BE2C (cell line): Measurements from ENCODE around the gene KCNA1.
"Not testable (repeated sequence)": the region's sequence is repeated elsewhere in the genome, so short reads cannot be mapped to it uniquely, and the experiment has no call there.

Source experiments
- DNase-seq: peaks from one replicate; pipeline ENCODE4 v3.0.0-alpha.2; 2020
- H3K27me3 ChIP-seq: fragments of 250-450 bp; sonication (Bioruptor Pico); 2 replicates; pipeline ENCODE4 v1.5.1; 2020; ENCODE audit warnings: mild to moderate bottlenecking
- H3K36me3 ChIP-seq: fragments of 250-450 bp; sonication (Bioruptor Pico); 2 replicates; pipeline ENCODE4 v1.5.1; 2020; ENCODE audit warnings: mild to moderate bottlenecking
- H3K4me1 ChIP-seq: fragments of 250-450 bp; sonication (Bioruptor Pico); 2 replicates; pipeline ENCODE4 v1.5.1; 2020
- H3K4me3 ChIP-seq: 2 replicates; pipeline ENCODE4 v1.5.1; 2011; ENCODE audit warnings: low read depth, low read length
- H3K9me3 ChIP-seq: fragments of 250-450 bp; sonication (Bioruptor Pico); 2 replicates; pipeline ENCODE4 v1.5.1; 2020
- TF ChIP-seq, protein P1 (sequence below): IDR thresholded peaks from 2 replicates; pipeline ENCODE4 v1.5.1; 2012; ENCODE audit warnings: mild to moderate bottlenecking, low read depth, low read length

The KCNA1 gene

DNA sequence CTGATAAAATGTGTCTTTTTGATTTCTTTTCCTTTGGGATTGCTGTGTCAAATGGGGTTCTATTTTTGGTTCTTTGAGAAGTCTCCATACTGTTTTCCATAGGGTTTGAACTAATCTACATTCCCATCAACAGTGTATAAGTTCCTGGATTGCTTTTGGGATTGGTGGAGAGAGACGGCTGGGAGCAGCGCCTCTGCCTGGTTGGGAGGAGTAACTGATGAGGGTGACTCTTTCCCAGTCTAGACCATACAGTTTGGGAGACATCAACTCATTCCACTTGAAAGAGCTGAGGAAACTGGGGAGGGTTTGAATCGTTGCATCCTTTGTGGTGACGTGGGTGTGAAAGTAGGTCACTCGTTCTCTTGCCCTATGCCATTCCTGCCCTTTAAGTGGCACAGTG, 42.3 kb upstream of the KCNA1 start:
- TF ChIP-seq, protein P1, sequence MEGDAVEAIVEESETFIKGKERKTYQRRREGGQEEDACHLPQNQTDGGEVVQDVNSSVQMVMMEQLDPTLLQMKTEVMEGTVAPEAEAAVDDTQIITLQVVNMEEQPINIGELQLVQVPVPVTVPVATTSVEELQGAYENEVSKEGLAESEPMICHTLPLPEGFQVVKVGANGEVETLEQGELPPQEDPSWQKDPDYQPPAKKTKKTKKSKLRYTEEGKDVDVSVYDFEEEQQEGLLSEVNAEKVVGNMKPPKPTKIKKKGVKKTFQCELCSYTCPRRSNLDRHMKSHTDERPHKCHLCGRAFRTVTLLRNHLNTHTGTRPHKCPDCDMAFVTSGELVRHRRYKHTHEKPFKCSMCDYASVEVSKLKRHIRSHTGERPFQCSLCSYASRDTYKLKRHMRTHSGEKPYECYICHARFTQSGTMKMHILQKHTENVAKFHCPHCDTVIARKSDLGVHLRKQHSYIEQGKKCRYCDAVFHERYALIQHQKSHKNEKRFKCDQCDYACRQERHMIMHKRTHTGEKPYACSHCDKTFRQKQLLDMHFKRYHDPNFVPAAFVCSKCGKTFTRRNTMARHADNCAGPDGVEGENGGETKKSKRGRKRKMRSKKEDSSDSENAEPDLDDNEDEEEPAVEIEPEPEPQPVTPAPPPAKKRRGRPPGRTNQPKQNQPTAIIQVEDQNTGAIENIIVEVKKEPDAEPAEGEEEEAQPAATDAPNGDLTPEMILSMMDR = no peak

DNA sequence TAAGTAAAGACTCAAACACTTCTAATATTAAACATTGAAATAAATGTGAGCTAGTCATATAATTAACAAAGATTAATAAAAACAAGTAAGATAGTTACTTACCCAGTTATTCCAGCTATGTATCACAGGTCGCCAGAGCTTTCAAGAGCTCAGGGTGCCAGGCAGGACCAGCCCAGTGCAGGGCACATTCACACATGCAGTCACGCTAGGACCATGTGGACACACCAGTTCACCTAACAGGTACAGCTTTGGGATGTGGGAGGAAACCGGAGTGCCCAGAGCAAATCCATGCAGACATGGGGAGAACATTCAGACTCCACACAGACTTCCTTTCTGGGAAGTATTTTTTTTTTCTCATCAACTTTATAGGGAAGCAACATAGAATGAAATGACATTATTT, 39.3 kb upstream of the KCNA1 start:
- H3K27me3 ChIP-seq = no peaks in the 10 kb centered on the region; the same call in 1 of the 2 replicates
- DNase-seq = no peak
- TF ChIP-seq, protein P1 = no peak

More for the DNA sequence above, 42.3 kb upstream of the KCNA1 start:
- no peaks in the 10 kb centered on the region for H3K36me3 ChIP-seq
- H3K27me3 ChIP-seq = peaks cover 9% of the 10 kb centered on the region
- no peaks in the 10 kb centered on the region for H3K4me1 ChIP-seq
- H3K9me3 ChIP-seq = no peaks in the 10 kb centered on the region
- no peak overlapping the region for H3K4me3 ChIP-seq
- no peak for DNase-seq

DNA sequence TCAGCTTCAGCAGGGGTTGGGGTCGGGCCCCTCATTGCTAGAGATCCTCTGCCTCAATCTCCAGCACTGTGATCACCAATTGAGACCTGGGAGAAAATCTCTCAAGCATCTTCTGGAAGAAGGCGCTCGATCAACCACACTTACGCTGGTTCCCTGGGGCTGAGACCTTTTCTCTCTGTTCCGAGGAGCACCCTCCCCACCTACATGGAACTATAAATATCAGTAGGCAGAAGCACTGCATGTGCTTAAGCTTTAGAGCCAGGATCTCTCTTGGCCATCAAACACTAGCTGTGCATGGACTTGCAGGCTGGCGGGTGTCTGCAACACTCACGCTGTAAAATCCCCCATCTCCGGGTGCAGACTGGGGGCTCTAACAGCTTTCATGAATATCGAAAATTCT, 38.2 kb upstream of the KCNA1 start:
- Histone ChIP-seq H3K4me1 (no peaks in the 10 kb centered on the region), H3K36me3 (no peaks in the 10 kb centered on the region), H3K9me3 (no peaks in the 10 kb centered on the region), H3K27me3 (no peaks in the 10 kb centered on the region; the same call in 1 of the 2 replicates), H3K4me3 (no peak overlapping the region)
- DNase-seq = no peak
- TF ChIP-seq, protein P1 = no peak

More for the DNA sequence above, 39.3 kb upstream of the KCNA1 start:
- Histone ChIP-seq H3K9me3 (no peaks in the 10 kb centered on the region), H3K4me3 (no peak overlapping the region), H3K36me3 (no peaks in the 10 kb centered on the region), H3K4me1 (no peaks in the 10 kb centered on the region)

DNA sequence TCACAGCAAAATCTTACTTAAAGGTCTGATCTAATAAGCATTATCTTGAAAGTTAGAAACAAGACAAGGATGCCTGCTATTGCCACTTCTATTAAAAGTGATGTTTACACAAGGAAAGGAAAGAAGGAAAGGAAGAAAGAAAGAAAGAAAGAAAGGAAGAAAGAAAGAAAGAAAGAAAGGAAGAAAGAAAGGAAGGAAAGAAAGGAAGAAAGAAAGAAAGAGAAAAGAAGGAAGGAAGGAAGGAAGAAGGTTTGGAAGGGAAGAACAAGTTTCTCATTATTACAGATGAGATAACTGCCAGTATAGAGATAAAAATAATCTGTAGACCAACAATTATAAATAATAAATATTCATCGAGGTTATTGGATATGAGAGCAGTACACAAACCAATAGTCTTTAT, 35.8 kb upstream of the KCNA1 start:
- no peaks in the 10 kb centered on the region; the same call in 1 of the 2 replicates for H3K27me3 ChIP-seq
- H3K36me3 ChIP-seq = no peaks in the 10 kb centered on the region
- no peak for DNase-seq
- TF ChIP-seq, protein P1 = no peak
- no peaks in the 10 kb centered on the region for H3K9me3 ChIP-seq
- H3K4me1 ChIP-seq = no peaks in the 10 kb centered on the region
- no peak overlapping the region for H3K4me3 ChIP-seq

DNA sequence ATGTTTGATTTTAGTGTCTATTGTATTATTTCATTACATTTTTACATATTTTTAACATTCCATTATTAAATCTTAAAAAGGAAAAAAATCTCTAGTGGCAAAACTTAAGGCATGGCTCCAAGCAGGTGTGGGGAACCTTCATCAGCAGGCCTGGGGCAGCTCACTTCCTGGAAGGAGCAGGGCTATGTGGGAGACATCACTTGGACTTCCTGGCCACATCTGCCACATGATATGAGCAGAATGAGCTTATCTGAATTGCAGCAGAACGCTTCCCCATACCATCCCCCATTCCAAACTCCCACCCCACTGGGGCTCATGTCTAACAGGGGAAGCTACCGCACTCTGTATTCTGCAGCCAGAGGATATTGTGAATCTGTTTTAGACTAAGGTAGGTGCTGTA, 35.0 kb upstream of the KCNA1 start:
- Histone ChIP-seq H3K4me3 (no peak overlapping the region), H3K27me3 (no peaks in the 10 kb centered on the region; the same call in 1 of the 2 replicates), H3K36me3 (no peaks in the 10 kb centered on the region), H3K9me3 (no peaks in the 10 kb centered on the region), H3K4me1 (no peaks in the 10 kb centered on the region)
- DNase-seq = no peak
- TF ChIP-seq, protein P1 = no peak

DNA sequence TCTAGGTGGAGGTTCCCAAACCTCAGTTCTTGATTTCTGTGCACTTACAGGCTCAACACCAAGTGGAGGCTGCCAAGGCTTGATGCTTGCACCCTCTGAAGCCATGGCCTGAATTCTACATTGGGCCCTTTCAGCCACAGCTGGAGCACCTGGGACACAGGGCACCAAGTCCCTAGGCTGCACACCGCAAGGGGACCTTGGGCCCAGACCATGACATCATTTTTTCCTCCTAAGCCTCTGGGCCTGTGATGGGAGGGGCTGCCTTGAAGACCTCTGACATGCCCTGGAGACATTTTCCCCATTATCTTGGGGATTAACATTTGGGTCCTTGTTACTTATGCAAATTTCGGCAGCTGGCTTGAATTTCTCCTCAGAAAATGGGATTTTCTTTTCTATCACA, 30.2 kb upstream of the KCNA1 start:
- H3K27me3 ChIP-seq = peaks cover 10% of the 10 kb centered on the region; the same call in 1 of the 2 replicates
- H3K36me3 ChIP-seq, H3K9me3 ChIP-seq, DNase-seq, H3K4me1 ChIP-seq, H3K4me3 ChIP-seq: not testable (repeated sequence)
